Stimulated activated CD4-positive, alpha-beta T cell treated with anti-CD3 and anti-CD28 coated beads, Interleukin-4, amount 100 ng/mL, for 24 hours (primary cell): ENCODE data around the gene NUP210L.
"Not testable (repeated sequence)": the region's sequence is repeated elsewhere in the genome, so short reads cannot be mapped to it uniquely, and the experiment has no call there.

ENCODE experiments used
- DNase-seq: peaks from one replicate; pipeline ENCODE4 v3.0.0-alpha.2; 2020

The NUP210L gene

GRCh38 chr1:154094411-154094810 is 60.5 kb downstream of the NUP210L start:
- no peak for DNase-seq

GRCh38 chr1:154093699-154094098 is 61.2 kb downstream of the NUP210L start:
- DNase-seq = no peak

- no peak for DNase-seq
These were observed 63.2 kb downstream of the NUP210L start for GRCh38 chr1:154091706-154092105.

GRCh38 chr1:154087574-154087973 is 67.3 kb downstream of the NUP210L start:
- DNase-seq = no peak

GRCh38 chr1:154083057-154083456 is 71.8 kb downstream of the NUP210L start:
- DNase-seq = not testable (repeated sequence)

- no peak for DNase-seq
These were observed 73.3 kb downstream of the NUP210L start for GRCh38 chr1:154081386-154082126.

GRCh38 chr1:154076413-154076812 is 78.5 kb downstream of the NUP210L start:
- no peak for DNase-seq

GRCh38 chr1:154075746-154076145 is 79.1 kb downstream of the NUP210L start:
- no peak for DNase-seq

GRCh38 chr1:154062309-154062708 is 92.6 kb downstream of the NUP210L start:
- DNase-seq = no peak

- not testable (repeated sequence) for DNase-seq
These were observed 107.4 kb downstream of the NUP210L start for GRCh38 chr1:154047436-154047835.

GRCh38 chr1:154033697-154034096 is 121.2 kb downstream of the NUP210L start:
- DNase-seq = not testable (repeated sequence)

- no peak for DNase-seq
These were observed 134.9 kb downstream of the NUP210L start for GRCh38 chr1:154019940-154020339.

- DNase-seq = no peak
These were observed 135.6 kb downstream of the NUP210L start for GRCh38 chr1:154019269-154019668.

- no peak for DNase-seq
These were observed 140.5 kb downstream of the NUP210L start for GRCh38 chr1:154014154-154014907.

GRCh38 chr1:154012543-154012942 is 142.3 kb downstream of the NUP210L start:
- not testable (repeated sequence) for DNase-seq

- no peak for DNase-seq
These were observed 142.7 kb downstream of the NUP210L start for GRCh38 chr1:154012129-154012528.

GRCh38 chr1:154006136-154006535 is 148.7 kb downstream of the NUP210L start:
- no peak for DNase-seq

GRCh38 chr1:154000420-154000819 is 154.5 kb downstream of the NUP210L start:
- no peak for DNase-seq

- not testable (repeated sequence) for DNase-seq
These were observed 158.0 kb downstream of the NUP210L start for GRCh38 chr1:153996882-153997281.

GRCh38 chr1:153995640-153996039 is 159.2 kb downstream of the NUP210L start:
- no peak for DNase-seq

GRCh38 chr1:153995202-153995601 is 159.7 kb downstream of the NUP210L start:
- no peak for DNase-seq

- DNase-seq = no peak
These were observed 163.1 kb downstream of the NUP210L start for GRCh38 chr1:153991806-153992205.

GRCh38 chr1:153991151-153991630 is 163.7 kb downstream of the NUP210L start:
- DNase-seq = no peak
